HEK293 (cell line): ENCODE results near the gene OLFM1.

Source experiments
- CTCF ChIA-PET: fragments of 350-600 bp; formaldehyde crosslinking; extraction: SDS; loops from one replicate; lab custom pipeline; 2021; ENCODE audit warnings: antibody characterized with exemption; lab: Yijun Ruan, JAX
- POLR2A ChIA-PET: fragments of 300-600 bp; formaldehyde crosslinking; extraction: SDS; loops from one replicate; lab custom pipeline; 2020; ENCODE audit warnings: antibody characterized with exemption, inconsistent platforms; lab: Yijun Ruan, JAX
- H3K27ac ChIP-seq: fragments of 200-500 bp; sonication (Bioruptor generic); 2 replicates; pipeline ENCODE4 v1.5.1; 2014; ENCODE audit warnings: low read depth, low read length, control low read depth, inconsistent platforms; ENCODE audit errors: extremely low read depth
- H3K36me3 ChIP-seq, 2 experiments: fragments of 200-500 bp in 1 of 2; sonication (Bioruptor generic) in 1 of 2; 1 replicate in 1 of 2; 2 replicates in 1 of 2; pipeline ENCODE4 v1.5.1; 2014 to 2017; ENCODE audit warnings: inconsistent platforms in 2 of 2, low read length in 2 of 2; ENCODE audit not compliant: control insufficient read depth in 2 of 2, insufficient read depth in 1 of 2
- H3K4me1 ChIP-seq: fragments of 200-500 bp; sonication (Bioruptor generic); 2 replicates; pipeline ENCODE4 v1.5.1; 2014; ENCODE audit warnings: mild to moderate bottlenecking, low read length, inconsistent platforms; ENCODE audit not compliant: control insufficient read depth, insufficient read depth
- H3K4me3 ChIP-seq: 2 replicates; pipeline ENCODE4 v1.5.1; 2011; ENCODE audit warnings: low read depth, mild to moderate bottlenecking, control low read depth, low read length, moderate library complexity
- H3K9me3 ChIP-seq: fragments of 200-500 bp; sonication (Bioruptor generic); 2 replicates; pipeline ENCODE4 v1.5.1; 2014; ENCODE audit warnings: low read depth, low read length, inconsistent platforms; ENCODE audit not compliant: control insufficient read depth, insufficient read depth
- BCL11A ChIP-seq: fragments of 450-650 bp; formaldehyde crosslinking; IDR thresholded peaks from 2 replicates; pipeline ENCODE4 v1.5.1; 2016; ENCODE audit warnings: low read depth, missing biosample characterization, missing genetic modification characterization
- KLF10 ChIP-seq: fragments of 450-650 bp; IDR thresholded peaks from 2 replicates; pipeline ENCODE4 v1.5.1; 2018; ENCODE audit warnings: missing biosample characterization, mild to moderate bottlenecking, missing genetic modification characterization
- KLF9 ChIP-seq: fragments of 450-650 bp; formaldehyde crosslinking; IDR thresholded peaks from 2 replicates; pipeline ENCODE4 v1.5.1; 2016; ENCODE audit warnings: missing biosample characterization, missing genetic modification characterization, low read depth
- PBX3 ChIP-seq: sonication (generic); formaldehyde crosslinking; IDR thresholded peaks from 2 replicates; pipeline ENCODE4 v1.8.1; 2022; ENCODE audit warnings: mild to moderate bottlenecking, moderate library complexity, missing genetic modification reagents
- SALL2 ChIP-seq: fragments of 450-650 bp; formaldehyde crosslinking; IDR thresholded peaks from 2 replicates; pipeline ENCODE4 v1.5.0; 2017; ENCODE audit warnings: missing biosample characterization, mild to moderate bottlenecking, missing genetic modification characterization, borderline replicate concordance
- SP7 ChIP-seq: fragments of 450-650 bp; formaldehyde crosslinking; IDR thresholded peaks from 2 replicates; pipeline ENCODE4 v1.5.1; 2016; ENCODE audit warnings: missing biosample characterization, missing genetic modification characterization
- YY2 ChIP-seq: fragments of 450-650 bp; formaldehyde crosslinking; IDR thresholded peaks from 2 replicates; pipeline ENCODE4 v1.5.1; 2016; ENCODE audit warnings: missing biosample characterization, missing genetic modification characterization
- ZBTB11 ChIP-seq: fragments of 450-650 bp; formaldehyde crosslinking; conservative IDR thresholded peaks from 2 replicates; pipeline ENCODE4 v1.5.1; 2016; ENCODE audit warnings: low read depth, missing biosample characterization, missing genetic modification characterization
- ZFHX2 ChIP-seq: fragments of 450-650 bp; formaldehyde crosslinking; conservative IDR thresholded peaks from 2 replicates; pipeline ENCODE4 v1.5.1; 2016; ENCODE audit warnings: missing biosample characterization, missing genetic modification characterization
- ZFP41 ChIP-seq: fragments of 450-650 bp; formaldehyde crosslinking; IDR thresholded peaks from 2 replicates; pipeline ENCODE4 v1.5.1; 2016; ENCODE audit warnings: missing biosample characterization, missing genetic modification characterization, borderline replicate concordance
- ZNF146 ChIP-seq: fragments of 450-650 bp; formaldehyde crosslinking; IDR thresholded peaks from 2 replicates; pipeline ENCODE4 v1.5.1; 2016; ENCODE audit warnings: missing biosample characterization, missing genetic modification characterization
- ZNF157 ChIP-seq: fragments of 450-650 bp; formaldehyde crosslinking; IDR thresholded peaks from 2 replicates; pipeline ENCODE4 v1.5.1; 2016; ENCODE audit warnings: missing biosample characterization, missing genetic modification characterization
- ZNF23 ChIP-seq: fragments of 450-650 bp; formaldehyde crosslinking; IDR thresholded peaks from 2 replicates; pipeline ENCODE4 v1.5.1; 2016; ENCODE audit warnings: missing biosample characterization, missing genetic modification characterization, borderline replicate concordance
- ZNF366 ChIP-seq: fragments of 450-650 bp; formaldehyde crosslinking; conservative IDR thresholded peaks from 2 replicates; pipeline ENCODE4 v1.5.1; 2016; ENCODE audit warnings: missing biosample characterization, missing genetic modification characterization
- ZNF514 ChIP-seq: fragments of 450-650 bp; formaldehyde crosslinking; IDR thresholded peaks from 2 replicates; pipeline ENCODE4 v1.5.1; 2016; ENCODE audit warnings: missing biosample characterization, missing genetic modification characterization
- ZNF544 ChIP-seq: fragments of 450-650 bp; formaldehyde crosslinking; IDR thresholded peaks from 2 replicates; pipeline ENCODE4 v1.5.0; 2017; ENCODE audit warnings: missing biosample characterization, missing genetic modification characterization
- ZNF629 ChIP-seq: fragments of 450-650 bp; formaldehyde crosslinking; IDR thresholded peaks from 2 replicates; pipeline ENCODE4 v1.5.1; 2017; ENCODE audit warnings: missing biosample characterization, missing genetic modification characterization
- ZNF645 ChIP-seq: fragments of 450-650 bp; formaldehyde crosslinking; IDR thresholded peaks from 2 replicates; pipeline ENCODE4; 2016; ENCODE audit warnings: missing biosample characterization, missing genetic modification characterization
- ZNF747 ChIP-seq: fragments of 450-650 bp; formaldehyde crosslinking; IDR thresholded peaks from 2 replicates; pipeline ENCODE4 v1.5.1; 2016; ENCODE audit warnings: missing biosample characterization, missing genetic modification characterization
- ZNF76 ChIP-seq: fragments of 450-650 bp; formaldehyde crosslinking; IDR thresholded peaks from 2 replicates; pipeline ENCODE4; 2016; ENCODE audit warnings: low read depth, missing biosample characterization, missing genetic modification characterization, borderline replicate concordance
- ZXDB ChIP-seq: fragments of 450-650 bp; formaldehyde crosslinking; IDR thresholded peaks from 2 replicates; pipeline ENCODE4 v1.5.1; 2016; ENCODE audit warnings: missing biosample characterization, missing genetic modification characterization
- TF ChIP-seq, protein P1 (sequence below): fragments of 450-650 bp; formaldehyde crosslinking; IDR thresholded peaks from 2 replicates; pipeline ENCODE4 v1.5.1; 2017; ENCODE audit warnings: missing biosample characterization, missing genetic modification characterization
- TF ChIP-seq, protein P2 (sequence below): fragments of 450-650 bp; formaldehyde crosslinking; IDR thresholded peaks from 2 replicates; pipeline ENCODE4 v1.5.1; 2016; ENCODE audit warnings: missing biosample characterization, missing genetic modification characterization
- TF ChIP-seq, protein P3 (sequence below): fragments of 450-650 bp; formaldehyde crosslinking; IDR thresholded peaks from 2 replicates; pipeline ENCODE4 v1.5.1; 2016; ENCODE audit warnings: missing biosample characterization, missing genetic modification characterization

Gene OLFM1

DNA sequence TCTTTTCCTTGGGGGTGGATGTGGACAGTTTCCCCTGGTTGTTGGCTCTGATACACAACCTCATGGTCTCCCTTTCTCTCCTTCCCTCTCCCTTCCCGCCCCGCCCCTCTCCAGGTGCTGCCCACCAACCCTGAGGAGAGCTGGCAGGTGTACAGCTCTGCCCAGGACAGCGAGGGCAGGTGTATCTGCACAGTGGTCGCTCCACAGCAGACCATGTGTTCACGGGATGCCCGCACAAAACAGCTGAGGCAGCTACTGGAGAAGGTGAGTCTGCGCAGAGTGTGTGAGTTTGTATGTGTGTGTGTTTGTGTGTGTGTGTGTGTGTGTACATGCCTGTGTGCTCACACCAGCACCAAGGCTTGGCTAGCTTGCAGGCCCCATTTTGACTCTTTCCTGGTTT lies 2.6 kb downstream of the OLFM1 start:
- H3K9me3 ChIP-seq, result no peaks in the 10 kb centered on the region
- H3K36me3 ChIP-seq, result no peaks in the 10 kb centered on the region
- H3K4me1 ChIP-seq, result no peaks in the 10 kb centered on the region
- H3K27ac ChIP-seq, result no peak overlapping the region
- ChIA-PET POLR2A (no interaction called here), CTCF (interaction anchor here (0.6 to 6.0 kb wide), 2 partner anchors 162 to 321 kb away, joined by 3 to 110 read pairs; no protein-coding TSS in a partner anchor)
- no peak overlapping the region for H3K4me3 ChIP-seq
- TF ChIP-seq ZNF366 (tag by site-specific recombination) (no peak), KLF9 (tag by site-specific recombination) (no peak), ZNF146 (tag by site-specific recombination) (no peak), ZNF76 (no peak), ZNF23 (tag by site-specific recombination) (no peak), SALL2 (tag by site-specific recombination) (no peak), ZNF629 (tag by site-specific recombination) (no peak), ZXDB (tag by site-specific recombination) (no peak)
- TF ChIP-seq, all 188 proteins: peak for 0

GRCh38 chr9:135090547-135090946 lies 3.1 kb downstream of the OLFM1 start:
- Histone ChIP-seq H3K4me1 (no peaks in the 10 kb centered on the region), H3K4me3 (no peak overlapping the region), H3K9me3 (no peaks in the 10 kb centered on the region), H3K27ac (no peak overlapping the region), H3K36me3 (no peaks in the 10 kb centered on the region)
- CTCF ChIA-PET, result interaction anchor here (0.6 to 6.0 kb wide), 2 partner anchors 161 to 321 kb away, joined by 3 to 110 read pairs; no protein-coding TSS in a partner anchor
- POLR2A ChIA-PET, result no interaction called here
- no peak for TF ChIP-seq ZBTB11 (tag by site-specific recombination)
- TF ChIP-seq ZNF645, result no peak
- no peak for TF ChIP-seq KLF10
- TF ChIP-seq, protein P1, sequence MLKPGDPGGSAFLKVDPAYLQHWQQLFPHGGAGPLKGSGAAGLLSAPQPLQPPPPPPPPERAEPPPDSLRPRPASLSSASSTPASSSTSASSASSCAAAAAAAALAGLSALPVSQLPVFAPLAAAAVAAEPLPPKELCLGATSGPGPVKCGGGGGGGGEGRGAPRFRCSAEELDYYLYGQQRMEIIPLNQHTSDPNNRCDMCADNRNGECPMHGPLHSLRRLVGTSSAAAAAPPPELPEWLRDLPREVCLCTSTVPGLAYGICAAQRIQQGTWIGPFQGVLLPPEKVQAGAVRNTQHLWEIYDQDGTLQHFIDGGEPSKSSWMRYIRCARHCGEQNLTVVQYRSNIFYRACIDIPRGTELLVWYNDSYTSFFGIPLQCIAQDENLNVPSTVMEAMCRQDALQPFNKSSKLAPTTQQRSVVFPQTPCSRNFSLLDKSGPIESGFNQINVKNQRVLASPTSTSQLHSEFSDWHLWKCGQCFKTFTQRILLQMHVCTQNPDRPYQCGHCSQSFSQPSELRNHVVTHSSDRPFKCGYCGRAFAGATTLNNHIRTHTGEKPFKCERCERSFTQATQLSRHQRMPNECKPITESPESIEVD (tag by site-specific recombination), result no peak
- TF ChIP-seq ZNF747 (tag by site-specific recombination), result no peak
- TF ChIP-seq, protein P2, sequence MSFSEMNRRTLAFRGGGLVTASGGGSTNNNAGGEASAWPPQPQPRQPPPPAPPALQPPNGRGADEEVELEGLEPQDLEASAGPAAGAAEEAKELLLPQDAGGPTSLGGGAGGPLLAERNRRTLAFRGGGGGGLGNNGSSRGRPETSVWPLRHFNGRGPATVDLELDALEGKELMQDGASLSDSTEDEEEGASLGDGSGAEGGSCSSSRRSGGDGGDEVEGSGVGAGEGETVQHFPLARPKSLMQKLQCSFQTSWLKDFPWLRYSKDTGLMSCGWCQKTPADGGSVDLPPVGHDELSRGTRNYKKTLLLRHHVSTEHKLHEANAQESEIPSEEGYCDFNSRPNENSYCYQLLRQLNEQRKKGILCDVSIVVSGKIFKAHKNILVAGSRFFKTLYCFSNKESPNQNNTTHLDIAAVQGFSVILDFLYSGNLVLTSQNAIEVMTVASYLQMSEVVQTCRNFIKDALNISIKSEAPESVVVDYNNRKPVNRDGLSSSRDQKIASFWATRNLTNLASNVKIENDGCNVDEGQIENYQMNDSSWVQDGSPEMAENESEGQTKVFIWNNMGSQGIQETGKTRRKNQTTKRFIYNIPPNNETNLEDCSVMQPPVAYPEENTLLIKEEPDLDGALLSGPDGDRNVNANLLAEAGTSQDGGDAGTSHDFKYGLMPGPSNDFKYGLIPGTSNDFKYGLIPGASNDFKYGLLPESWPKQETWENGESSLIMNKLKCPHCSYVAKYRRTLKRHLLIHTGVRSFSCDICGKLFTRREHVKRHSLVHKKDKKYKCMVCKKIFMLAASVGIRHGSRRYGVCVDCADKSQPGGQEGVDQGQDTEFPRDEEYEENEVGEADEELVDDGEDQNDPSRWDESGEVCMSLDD, result no peak
- no peak for TF ChIP-seq ZNF514 (tag by site-specific recombination)
- no peak for TF ChIP-seq SP7
- TF ChIP-seq BCL11A (tag by site-specific recombination), result no peak
- TF ChIP-seq ZFHX2 (tag by site-specific recombination), result peak; percentile 22; the same call in 1 of the 2 replicates
- TF ChIP-seq, protein P3, sequence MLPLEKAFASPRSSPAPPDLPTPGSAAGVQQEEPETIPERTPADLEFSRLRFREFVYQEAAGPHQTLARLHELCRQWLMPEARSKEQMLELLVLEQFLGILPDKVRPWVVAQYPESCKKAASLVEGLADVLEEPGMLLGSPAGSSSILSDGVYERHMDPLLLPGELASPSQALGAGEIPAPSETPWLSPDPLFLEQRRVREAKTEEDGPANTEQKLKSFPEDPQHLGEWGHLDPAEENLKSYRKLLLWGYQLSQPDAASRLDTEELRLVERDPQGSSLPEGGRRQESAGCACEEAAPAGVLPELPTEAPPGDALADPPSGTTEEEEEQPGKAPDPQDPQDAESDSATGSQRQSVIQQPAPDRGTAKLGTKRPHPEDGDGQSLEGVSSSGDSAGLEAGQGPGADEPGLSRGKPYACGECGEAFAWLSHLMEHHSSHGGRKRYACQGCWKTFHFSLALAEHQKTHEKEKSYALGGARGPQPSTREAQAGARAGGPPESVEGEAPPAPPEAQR (tag by site-specific recombination), result no peak
- TF ChIP-seq ZNF544, result no peak
- TF ChIP-seq PBX3 (CRISPR knock-in tag), result no peak
- TF ChIP-seq ZFP41 (tag by site-specific recombination), result no peak
- TF ChIP-seq ZNF157 (tag by site-specific recombination), result no peak
- no peak for TF ChIP-seq YY2 (tag by site-specific recombination)
